Measurements from ENCODE around the gene HEATR5A. TPM values are rescaled to one million over a fixed set of nuclear protein-coding genes. Genes with fewer than 3 reads are reported as not detected.
"Not testable (repeated sequence)": the region's sequence is repeated elsewhere in the genome, so short reads cannot be mapped to it uniquely, and the experiment has no call there.

Gene HEATR5A
- total RNA-seq, 1 donor from 2014 or later = 15.8 TPM

DNA sequence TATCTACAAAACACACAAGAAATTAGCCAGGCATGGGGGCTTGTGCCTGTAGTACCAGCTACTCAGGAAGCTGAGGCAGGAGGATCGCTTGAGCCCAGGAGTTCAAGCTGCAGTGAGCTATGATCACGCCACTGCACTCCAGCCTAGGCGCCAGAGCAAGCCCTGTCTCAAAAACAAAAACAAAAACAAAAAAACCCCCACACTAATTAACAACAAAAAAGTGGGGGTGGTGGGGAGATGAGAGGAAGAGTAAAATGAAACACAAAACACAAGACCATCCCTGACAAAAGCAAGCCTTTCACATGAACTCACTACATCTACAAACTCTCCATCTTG lies 158.9 kb downstream of the HEATR5A start:
- H3K4me3 ChIP-seq (ENCODE audit: low read depth, low read length) = no peak overlapping the region
- H3K27me3 ChIP-seq (ENCODE audit: control insufficient read depth, insufficient read depth, low read length) = no peaks in the 10 kb centered on the region
- no peaks in the 10 kb centered on the region for H3K36me3 ChIP-seq (ENCODE audit: control insufficient read depth, insufficient read depth, low read length)
- TF ChIP-seq CTCF (IDR thresholded peaks at IDR 0.05; ENCODE audit: insufficient read depth, low read length, severe bottlenecking) = no peak
- no peak for DNase-seq (ENCODE audit: low read depth)
- no peak for FAIRE-seq

GRCh38 chr14:31259040-31259435 lies 161.3 kb downstream of the HEATR5A start:
- FAIRE-seq; H3K27me3 ChIP-seq (ENCODE audit: control insufficient read depth, insufficient read depth, low read length); DNase-seq (ENCODE audit: low read depth); H3K4me3 ChIP-seq (ENCODE audit: low read depth, low read length); H3K36me3 ChIP-seq (ENCODE audit: control insufficient read depth, insufficient read depth, low read length): not testable (repeated sequence)

GRCh38 chr14:31258427-31259039 lies 161.8 kb downstream of the HEATR5A start:
- no peak for FAIRE-seq
- DNase-seq (ENCODE audit: low read depth) = no peak
- Histone ChIP-seq H3K36me3 (ENCODE audit: control insufficient read depth, insufficient read depth, low read length) (no peaks in the 10 kb centered on the region), H3K4me3 (ENCODE audit: low read depth, low read length) (no peak overlapping the region), H3K27me3 (ENCODE audit: control insufficient read depth, insufficient read depth, low read length) (no peaks in the 10 kb centered on the region)
- no peak for TF ChIP-seq CTCF (IDR thresholded peaks at IDR 0.05; ENCODE audit: insufficient read depth, low read length, severe bottlenecking)

- H3K4me3 ChIP-seq (ENCODE audit: low read depth, low read length); H3K36me3 ChIP-seq (ENCODE audit: control insufficient read depth, insufficient read depth, low read length); FAIRE-seq; H3K27me3 ChIP-seq (ENCODE audit: control insufficient read depth, insufficient read depth, low read length); DNase-seq (ENCODE audit: low read depth): not testable (repeated sequence)
Measured at GRCh38 chr14:31257554-31258426, 162.6 kb downstream of the HEATR5A start.

GRCh38 chr14:31257244-31257553 lies 163.2 kb downstream of the HEATR5A start:
- TF ChIP-seq CTCF (IDR thresholded peaks at IDR 0.05; ENCODE audit: insufficient read depth, low read length, severe bottlenecking) = no peak
- FAIRE-seq (no peak), DNase-seq (ENCODE audit: low read depth) (no peak)
- H3K36me3 ChIP-seq (ENCODE audit: control insufficient read depth, insufficient read depth, low read length) = no peaks in the 10 kb centered on the region
- no peak overlapping the region for H3K4me3 ChIP-seq (ENCODE audit: low read depth, low read length)
- no peaks in the 10 kb centered on the region for H3K27me3 ChIP-seq (ENCODE audit: control insufficient read depth, insufficient read depth, low read length)

DNA sequence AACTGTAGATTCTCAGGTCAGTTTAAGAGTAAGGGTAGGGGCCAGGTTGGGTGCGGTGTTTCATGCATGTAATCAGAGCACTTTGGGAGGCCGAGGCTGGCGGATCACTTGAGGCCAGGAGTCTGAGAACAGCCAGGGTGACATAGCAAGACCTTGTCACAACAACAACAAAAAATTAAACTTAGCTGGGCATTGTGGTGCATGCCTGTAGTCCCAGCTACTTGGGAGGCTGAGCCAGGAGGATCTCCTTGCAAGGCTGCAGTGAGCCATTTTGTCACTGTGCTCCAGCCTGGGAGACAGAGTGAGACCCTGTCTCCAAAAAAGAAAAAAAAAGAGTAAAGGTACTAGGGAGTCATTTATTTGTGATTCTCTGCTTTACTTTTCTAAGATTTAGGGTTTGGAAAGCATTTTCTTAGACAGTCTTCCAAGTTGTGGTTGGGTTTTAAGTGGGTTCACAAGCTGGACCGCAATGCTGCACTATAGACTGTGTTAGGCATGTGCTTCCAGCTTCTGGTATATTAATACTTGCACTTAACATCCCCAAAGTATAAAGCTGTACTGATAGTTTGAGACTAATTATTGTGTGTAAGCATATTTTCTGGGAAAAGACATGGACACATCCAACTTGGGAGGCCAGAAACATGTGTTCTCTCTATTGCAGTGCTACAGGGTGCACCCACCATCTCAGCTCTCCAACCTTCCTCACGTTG lies 163.7 kb downstream of the HEATR5A start:
- Histone ChIP-seq H3K36me3 (ENCODE audit: control insufficient read depth, insufficient read depth, low read length) (no peaks in the 10 kb centered on the region), H3K4me3 (ENCODE audit: low read depth, low read length) (no peak overlapping the region), H3K27me3 (ENCODE audit: control insufficient read depth, insufficient read depth, low read length) (no peaks in the 10 kb centered on the region)
- FAIRE-seq = no peak
- DNase-seq (ENCODE audit: low read depth) = no peak
- TF ChIP-seq CTCF (IDR thresholded peaks at IDR 0.05; ENCODE audit: insufficient read depth, low read length, severe bottlenecking) = no peak

- DNase-seq (ENCODE audit: low read depth); H3K4me3 ChIP-seq (ENCODE audit: low read depth, low read length); FAIRE-seq; H3K36me3 ChIP-seq (ENCODE audit: control insufficient read depth, insufficient read depth, low read length); H3K27me3 ChIP-seq (ENCODE audit: control insufficient read depth, insufficient read depth, low read length): not testable (repeated sequence)
Measured at GRCh38 chr14:31255918-31256317, 164.4 kb downstream of the HEATR5A start.

All from bronchial epithelial cell (primary cell).